Measurements from ENCODE around the gene ADAM8. TPM values are rescaled to one million over a fixed set of nuclear protein-coding genes. Genes with fewer than 3 reads are reported as not detected.

The ADAM8 gene
- total and polyA plus RNA-seq, 2 of the 8 experiments (the other 6 are each of a cell fraction or from before 2014, with no cell fraction given) = 4.6 TPM

GRCh38 chr10:133215586-133215985 lies 61.1 kb downstream of the ADAM8 start:
- no peak for TF ChIP-seq SIRT6 (IDR thresholded peaks at IDR 0.05; ENCODE audit: low read length)
- TF ChIP-seq TBP (IDR thresholded peaks at IDR 0.05; ENCODE audit: low read depth, low read length) = no peak
- no peak for TF ChIP-seq HDAC6 (IDR thresholded peaks at IDR 0.05; ENCODE audit: low read depth, low read length)
- TF ChIP-seq POLR2AphosphoS5 (IDR thresholded peaks at IDR 0.05; ENCODE audit: low read depth, low read length) = no peak
- TF ChIP-seq SUZ12 (IDR thresholded peaks at IDR 0.05; ENCODE audit: low read length) = no peak
- TF ChIP-seq SAP30 (IDR thresholded peaks at IDR 0.05; ENCODE audit: insufficient read depth, insufficient replicate concordance, low read length) = no peak
- H3K36me3 ChIP-seq (ENCODE audit: control insufficient read depth in 2 of 4, insufficient read depth in 4 of 4, low read length in 3 of 4) = no peaks in the 10 kb centered on the region; a peak in 3 of 8 replicates
- H2BK20ac ChIP-seq (ENCODE audit: low read length) = no peak overlapping the region
- H4K20me1 ChIP-seq (replicated peaks in 1 of 2; ENCODE audit: control insufficient read depth in 1 of 2, insufficient read depth in 2 of 2, low read length in 2 of 2) = peaks cover 0 to 7% of the 10 kb centered on the region in 2 experiments
- no peaks in the 10 kb centered on the region for H3K79me1 ChIP-seq (ENCODE audit: low read depth, low read length)
- no peak overlapping the region for H3K27ac ChIP-seq (ENCODE audit: low read depth, low read length)
- peaks cover 2% of the 10 kb centered on the region; the same call in 1 of the 2 replicates for H3K23me2 ChIP-seq (ENCODE audit: low read depth, low read length)
- H2BK12ac ChIP-seq (ENCODE audit: low read depth, low read length) = no peak overlapping the region
- no peak for FAIRE-seq
- POLR2A ChIA-PET (ENCODE audit: partially characterized antibody) = interaction anchor here (1.4 to 1.5 kb wide), 2 partner anchors 12 to 20 kb away, joined by 3 read pairs; no protein-coding TSS in a partner anchor
- H2BK15ac ChIP-seq (ENCODE audit: low read length) = no peak overlapping the region
- H2BK120ac ChIP-seq (replicated peaks; ENCODE audit: low read depth, low read length) = no peak overlapping the region
- H2AK5ac ChIP-seq (ENCODE audit: low read depth, low read length) = no peak overlapping the region
- no peak overlapping the region for H4K5ac ChIP-seq (ENCODE audit: insufficient read length, low read depth, low read length)
- peaks cover 0 to 12% (median 10%) of the 10 kb centered on the region in 4 experiments; a peak in 6 of 7 replicates for H3K4me1 ChIP-seq (replicated peaks in 1 of 4; ENCODE audit: control insufficient read depth in 3 of 4, insufficient read depth in 4 of 4, low read length in 3 of 4)
- H4K91ac ChIP-seq (replicated peaks; ENCODE audit: insufficient read length, low read length) = no peak overlapping the region
- no peak overlapping the region for H3K4me3 ChIP-seq (ENCODE audit: extremely low read depth in 1 of 4, insufficient read depth in 2 of 4, low read depth in 3 of 4, low read length in 4 of 4)
- H3K9ac ChIP-seq (replicated peaks in 1 of 4; ENCODE audit: extremely low read depth in 1 of 4, low read depth in 3 of 4, low read length in 3 of 4) = no peak overlapping the region
- CTCF ChIA-PET (ENCODE audit: partially characterized antibody) = interaction anchor here (1.2 to 1.6 kb wide), 2 partner anchors 69 to 72 kb away, joined by 3 to 7 read pairs; no protein-coding TSS in a partner anchor
- no peak for DNase-seq (ENCODE audit: low read depth in 1 of 2, low spot score in 2 of 2)
- no peak overlapping the region for H3K4me2 ChIP-seq (ENCODE audit: insufficient read depth in 1 of 2, low read depth in 2 of 2, low read length in 2 of 2)
- H3K18ac ChIP-seq (ENCODE audit: extremely low read depth, low read length) = no peak overlapping the region
- no peak overlapping the region for H2AFZ ChIP-seq (ENCODE audit: low read length)
- peaks cover 0 to 4% of the 10 kb centered on the region in 2 experiments; a peak in 1 of 4 replicates for H3K9me3 ChIP-seq (ENCODE audit: insufficient read depth in 2 of 2, low read depth in 1 of 2, low read length in 1 of 2)
- peak overlapping the region; percentile 79; the same call in 1 of the 2 replicates for H4K8ac ChIP-seq (ENCODE audit: extremely low read depth, insufficient read depth, low read length)
- H3K56ac ChIP-seq (replicated peaks; ENCODE audit: insufficient read length, low read depth, low read length) = no peak overlapping the region
- H3K27me3 ChIP-seq (replicated peaks in 1 of 4; ENCODE audit: control insufficient read depth in 3 of 4, extremely low read depth in 1 of 4, insufficient read depth in 3 of 4, low read length in 3 of 4) = no peaks in the 10 kb centered on the region
- no peaks in the 10 kb centered on the region for H3K79me2 ChIP-seq (ENCODE audit: control insufficient read depth in 1 of 2, insufficient read depth in 2 of 2, low read length in 2 of 2)
- H3K14ac ChIP-seq (ENCODE audit: insufficient read length) = no peak overlapping the region
- H2BK5ac ChIP-seq (ENCODE audit: low read depth, low read length) = no peak overlapping the region
- WGBS, 2 experiments (ENCODE audit: extremely low coverage in 1 of 2, insufficient coverage in 1 of 2, insufficient read length in 1 of 2, insufficient replicate concordance in 2 of 2, low coverage in 1 of 2, low lambda C conversion rate in 2 of 2, missing lambda C conversion rate in 1 of 2) = 96% methylated on average over 26 of the region's 27 CpGs; no CpG with 5 or more reads in 1 of the 2 experiments
- no peak overlapping the region for H3K23ac ChIP-seq (ENCODE audit: insufficient read length)
- H3K4ac ChIP-seq (replicated peaks; ENCODE audit: insufficient read length, low read depth, low read length) = no peak overlapping the region
